K562 (cell line): Measurements from ENCODE around the gene STK25. TPM values are rescaled to one million over a fixed set of nuclear protein-coding genes. Genes with fewer than 3 reads are reported as not detected.
A peak's percentile ranks its signal among the peaks of the same experiment; 100 is the strongest.

Experiments
- ATAC-seq: fragments of 200-7000 bp; cut with Tn5 transposase; 3 replicates; pipeline ENCODE4 v1.9.1; 2020; ENCODE audit warnings: moderate library complexity
- BruUV-seq: library from RNA; stranded (reverse); fragments of 400-500 nt; replicated peaks from 2 replicates; lab custom pipeline; 2021; lab: Mats Ljungman, UMichigan
- CTCF ChIA-PET: fragments of 300-600 bp; formaldehyde crosslinking; extraction: SDS; loops from one replicate; lab custom pipeline; 2021; ENCODE audit warnings: low intra/inter-chr PET ratio; lab: Yijun Ruan, JAX
- POLR2A ChIA-PET: fragments of 300-600, 350-650 bp; sonication (Branson Sonifier 250); formaldehyde crosslinking; extraction: SDS; loops from one replicate; lab custom pipeline; 2021; ENCODE audit warnings: antibody characterized with exemption, inconsistent platforms; lab: Yijun Ruan, JAX
- DNase-seq, 4 experiments: peaks; one replicate each; pipeline versions ENCODE4 v3.0.0 to v3.0.0-alpha.2; 2011 to 2018; ENCODE audit warnings: low spot score in 3 of 4, mixed read lengths in 3 of 4; ENCODE audit errors: extremely low read depth in 1 of 4
- FAIRE-seq: peaks from 2 replicates; lab custom pipeline; 2011; peaks lifted over from hg19 to GRCh38; lab: Jason Lieb, UNC
- H2AFZ ChIP-seq: 2 replicates; pipeline ENCODE4 v1.6.0; 2011; ENCODE audit warnings: low read depth, low read length, control low read depth, inconsistent platforms
- H3K27ac ChIP-seq: fragments of 200-600 bp; 3 replicates; pipeline ENCODE4 v1.8.0; 2011; ENCODE audit warnings: low read depth, mild to moderate bottlenecking, control low read depth, inconsistent platforms, low read length, moderate library complexity, mixed read lengths; ENCODE audit errors: extremely low read depth
- H3K27me3 ChIP-seq, 2 experiments: fragments of 300-600 bp in 1 of 2; 2 replicates in 1 of 2; 3 replicates in 1 of 2; pipeline versions ENCODE4 v1.6.0 to v1.8.0; 2011; ENCODE audit warnings: inconsistent platforms in 2 of 2, low read length in 2 of 2, mild to moderate bottlenecking in 1 of 2, mixed read lengths in 1 of 2, moderate library complexity in 1 of 2; ENCODE audit not compliant: control insufficient read depth in 2 of 2, insufficient read depth in 2 of 2
- H3K36me3 ChIP-seq: fragments of 300-600 bp; 3 replicates; pipeline ENCODE4 v1.8.0; 2011; ENCODE audit warnings: mild to moderate bottlenecking, low read length, inconsistent platforms; ENCODE audit not compliant: control insufficient read depth, insufficient read depth
- H3K4me1 ChIP-seq, 2 experiments: fragments of 200-600 bp in 1 of 2; replicated peaks in 1 of 2; 2 replicates in 1 of 2; 3 replicates in 1 of 2; pipeline versions ENCODE4 v1.5.1 to v1.8.0; 2011; ENCODE audit warnings: inconsistent platforms in 2 of 2, low read length in 2 of 2, mild to moderate bottlenecking in 1 of 2, mixed read lengths in 1 of 2, moderate library complexity in 1 of 2; ENCODE audit not compliant: control insufficient read depth in 2 of 2, insufficient read depth in 2 of 2
- H3K4me2 ChIP-seq: 2 replicates; pipeline ENCODE4 v1.6.1; 2011; ENCODE audit warnings: low read length, control low read depth, inconsistent platforms, mixed read lengths; ENCODE audit not compliant: insufficient read depth
- H3K4me3 ChIP-seq: fragments of 200-600 bp; sonication (generic), shearing (Covaris generic); 2 replicates; pipeline ENCODE4 v1.5.1; 2016; ENCODE audit warnings: control low read depth, inconsistent platforms
- H3K79me2 ChIP-seq: fragments of 200-600 bp; 3 replicates; pipeline ENCODE4 v1.8.0; 2011; ENCODE audit warnings: low read length, inconsistent platforms; ENCODE audit not compliant: control insufficient read depth, insufficient read depth
- H3K9ac ChIP-seq, 2 experiments: 2 replicates each; pipeline versions ENCODE4 v1.6.0 to v1.6.1; 2011; ENCODE audit warnings: low read depth in 2 of 2, low read length in 2 of 2, control low read depth in 1 of 2, inconsistent platforms in 1 of 2, mild to moderate bottlenecking in 1 of 2, mixed read lengths in 1 of 2; ENCODE audit not compliant: insufficient read depth in 1 of 2
- H3K9me1 ChIP-seq: one replicate; pipeline ENCODE4 v1.6.0; 2011; ENCODE audit warnings: inconsistent platforms, mild to moderate bottlenecking, low read length, moderate library complexity; ENCODE audit not compliant: control insufficient read depth, insufficient read depth
- H3K9me3 ChIP-seq: replicated peaks from 2 replicates; pipeline ENCODE4 v1.5.1; 2011; ENCODE audit warnings: low read depth, low read length, inconsistent platforms; ENCODE audit not compliant: control insufficient read depth, insufficient read depth
- H4K20me1 ChIP-seq: replicated peaks from 2 replicates; pipeline ENCODE4 v1.6.1; 2011; ENCODE audit warnings: low read length, inconsistent platforms, mixed read lengths; ENCODE audit not compliant: control insufficient read depth, insufficient read depth
- BACH1 ChIP-seq: fragments of 200-800 bp; sonication (Bioruptor generic); IDR thresholded peaks from 2 replicates; pipeline ENCODE4 v1.6.1; 2016; ENCODE audit warnings: missing genetic modification characterization, missing compliant biosample characterization
- C11orf30 ChIP-seq: fragments of 450-650 bp; IDR thresholded peaks from 2 replicates; pipeline ENCODE4 v1.6.1; 2016; ENCODE audit warnings: low read depth, mild to moderate bottlenecking
- CEBPB ChIP-seq: fragments of 450-650 bp; IDR thresholded peaks from 2 replicates; pipeline ENCODE4 v1.6.1; 2016; ENCODE audit warnings: missing genetic modification characterization, missing compliant biosample characterization
- LEF1 ChIP-seq: fragments of 450-650 bp; IDR thresholded peaks from 2 replicates; pipeline ENCODE4 v1.6.1; 2016; ENCODE audit warnings: mild to moderate bottlenecking
- MAFF ChIP-seq: IDR thresholded peaks from 2 replicates; pipeline ENCODE4 v1.6.1; 2012; ENCODE audit warnings: low read length, improper control_type of control experiment
- MAFG ChIP-seq: fragments of 450-650 bp; conservative IDR thresholded peaks from 2 replicates; pipeline ENCODE4 v1.6.1; 2016; ENCODE audit warnings: missing genetic modification characterization, missing compliant biosample characterization
- MAFK ChIP-seq: IDR thresholded peaks from 2 replicates; pipeline ENCODE4 v1.6.1; 2011; ENCODE audit warnings: low read length, improper control_type of control experiment
- NFE2 ChIP-seq: IDR thresholded peaks from 2 replicates; pipeline ENCODE4 v1.6.1; 2014; ENCODE audit warnings: antibody characterized with exemption, low read depth
- POLR2A ChIP-seq: fragments of 450-650 bp; conservative IDR thresholded peaks from 2 replicates; pipeline ENCODE4 v1.6.1; 2016
- SIX5 ChIP-seq, 2 experiments: IDR thresholded peaks; 2 replicates each; pipeline ENCODE4 v1.6.1; 2011; ENCODE audit warnings: low read length in 2 of 2, borderline replicate concordance in 1 of 2, low read depth in 1 of 2, mild to moderate bottlenecking in 1 of 2, moderate library complexity in 1 of 2; ENCODE audit not compliant: insufficient read depth in 1 of 2
- SNRNP70 ChIP-seq: fragments of 200-400 bp; formaldehyde crosslinking; optimal IDR thresholded peaks from 2 replicates; pipeline ENCODE3; 2017; ENCODE audit warnings: low read depth, low read length
- TEAD2 ChIP-seq: fragments of 450-650 bp; IDR thresholded peaks from 2 replicates; pipeline ENCODE4 v1.6.1; 2016; ENCODE audit warnings: missing genetic modification characterization, control low read depth, missing compliant biosample characterization
- ZBED1 ChIP-seq: IDR thresholded peaks from 2 replicates; pipeline ENCODE4 v1.6.1; 2014
- ZC3H4 ChIP-seq: sonication (generic); formaldehyde crosslinking; IDR thresholded peaks from 2 replicates; pipeline ENCODE4 v1.9.0; 2021; ENCODE audit warnings: missing genetic modification reagents, borderline replicate concordance
- ZNF316 ChIP-seq: fragments of 450-650 bp; IDR thresholded peaks from 2 replicates; pipeline ENCODE4 v1.6.1; 2016
- WGBS: fragments of 100-300 bp; shearing (Covaris generic); methylation state at CpG from one replicate; pipeline ENCODE4 v1.1.6; 2016; ENCODE audit warnings: low coverage, mixed read lengths; ENCODE audit not compliant: insufficient coverage; ENCODE audit errors: missing lambda C conversion rate; 5-methylcytosine and 5-hydroxymethylcytosine counted together
- in situ Hi-C: fragments of 300-500 bp; cut with MboI; formaldehyde crosslinking; loops from 4 replicates; pipeline ENCODE4 v1.15.0; 2018; ENCODE audit warnings: inconsistent platforms, mixed read lengths
- intact Hi-C: fragments of 100-400 bp; cut with micrococcal nuclease; formaldehyde crosslinking; loops from 2 replicates; pipeline ENCODE4 v1.14.2; 2022
- polyA plus RNA-seq, 8 experiments: library from polyadenylated mRNA; depleted of rRNA in 4 of 8; stranded (reverse) in 5 of 8; unstranded in 3 of 8; fragments of >200 nt; fragmentation: Nextera tagmentation in 2 of 8; fragmentation: Illumina TruSeq in 1 of 8; extraction: Ambion mirVana in 2 of 8; extraction: Trizol in 1 of 8; gene quantifications; 2 replicates each; pipeline versions ENCODE4 v1.2.1 to v1.2.3, GENCODE V29; 2011 to 2014; ENCODE audit warnings: inconsistent platforms in 1 of 8, missing spikeins in 1 of 8
- total RNA-seq, 7 experiments: library from RNA; depleted of rRNA in 6 of 7; stranded (reverse); fragments of >200 nt in 6 of 7; fragmentation: Illumina TruSeq in 2 of 7; extraction: Trizol in 2 of 7; gene quantifications; 2 replicates each; pipeline versions ENCODE4 v1.2.1 to v1.2.3, GENCODE V29; 2011 to 2021; ENCODE audit warnings: low replicate concordance in 1 of 7
- TF ChIP-seq, protein P1 (sequence below), 3 experiments: fragments of 200-800 bp in 1 of 3; sonication (Bioruptor generic) in 1 of 3; sonication (generic) in 1 of 3; formaldehyde crosslinking in 1 of 3; IDR thresholded peaks; 2 replicates each; pipeline versions ENCODE4 v1.6.1 to v1.8.0; 2016 to 2022; ENCODE audit warnings: mild to moderate bottlenecking in 2 of 3, missing compliant biosample characterization in 2 of 3, missing genetic modification characterization in 2 of 3, missing genetic modification reagents in 1 of 3

Gene STK25
- total and polyA plus RNA-seq, 9 of the 15 experiments (the other 6 are each of a cell fraction or from before 2014, with no cell fraction given), result 5.4 to 177 (median 116) TPM

DNA sequence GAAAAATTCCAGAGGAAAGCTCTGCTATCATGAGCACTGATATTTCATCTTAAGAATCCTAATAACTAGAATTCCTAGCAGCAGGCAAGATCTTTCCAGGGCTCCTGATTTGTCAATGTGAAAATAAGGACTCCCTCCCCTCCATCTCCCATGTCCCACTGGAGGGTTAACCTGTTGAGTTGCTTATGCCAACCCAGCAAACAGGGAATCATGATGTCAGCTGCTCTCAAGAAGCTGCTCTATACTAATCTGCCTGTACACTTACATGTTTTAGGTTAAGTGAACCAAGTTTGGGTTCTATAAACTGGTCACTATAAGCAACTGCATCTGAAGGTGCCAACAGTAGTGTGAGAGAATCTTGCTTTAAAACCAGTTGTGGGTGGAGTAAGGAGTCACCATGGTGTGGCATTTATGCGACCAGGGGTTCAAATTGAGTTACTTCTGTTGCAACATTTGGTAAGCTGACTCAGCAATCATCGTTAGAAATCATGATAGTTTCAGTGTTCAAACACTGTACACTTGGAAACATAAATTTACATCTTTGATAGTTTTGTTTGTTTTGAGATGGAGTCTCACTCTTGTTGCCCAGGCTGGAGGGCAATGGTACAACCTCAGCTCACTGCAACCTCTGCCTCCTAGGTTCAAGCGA lies 53.4 kb downstream of the STK25 start:
- intact Hi-C loops, result no loop called here
- H3K79me2 ChIP-seq, result no peaks in the 10 kb centered on the region
- H3K9me1 ChIP-seq, result no peaks in the 10 kb centered on the region
- ATAC-seq, result no peak
- no TSS peak for BruUV-seq
- no peaks in the 10 kb centered on the region for H3K9me3 ChIP-seq
- no peak overlapping the region for H3K4me2 ChIP-seq
- POLR2A ChIA-PET, result no interaction called here
- H3K27me3 ChIP-seq, result no peaks in the 10 kb centered on the region
- in situ Hi-C loops, result no loop called here
- FAIRE-seq, result no peak
- WGBS, result 18% methylated on average over 2 of the region's 3 CpGs
- DNase-seq, result no peak
- no peak for TF ChIP-seq SNRNP70
- TF ChIP-seq, protein P1, sequence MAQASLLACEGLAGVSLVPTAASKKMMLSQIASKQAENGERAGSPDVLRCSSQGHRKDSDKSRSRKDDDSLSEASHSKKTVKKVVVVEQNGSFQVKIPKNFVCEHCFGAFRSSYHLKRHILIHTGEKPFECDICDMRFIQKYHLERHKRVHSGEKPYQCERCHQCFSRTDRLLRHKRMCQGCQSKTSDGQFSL (CRISPR knock-in tag; IDR thresholded peaks at IDR 0.05), result no peak
- TF ChIP-seq, protein P1 (tag; IDR thresholded peaks at IDR 0.05), result no peak
- TF ChIP-seq CEBPB, result peak; percentile 62
- peak; percentile 93 for TF ChIP-seq C11orf30
- TF ChIP-seq LEF1, result no peak
- TF ChIP-seq MAFG, result peak; percentile 88
- TF ChIP-seq MAFK, result peak; percentile 87
- TF ChIP-seq TEAD2, result no peak
- peak; percentile 96 for TF ChIP-seq ZNF316
- TF ChIP-seq MAFF, result peak; percentile 85
- TF ChIP-seq SIX5 (IDR thresholded peaks at IDR 0.05; ENCODE audit: borderline replicate concordance in 1 of 2, insufficient read depth in 1 of 2, low read depth in 1 of 2, low read length in 2 of 2), result no peak
- peak; percentile 48 for TF ChIP-seq NFE2
- no peak for TF ChIP-seq POLR2A
- no peak for TF ChIP-seq ZBED1
- peak; percentile 42; the same call in 1 of the 2 replicates for TF ChIP-seq BACH1 (tag)
- no peak for TF ChIP-seq ZC3H4 (CRISPR knock-in tag)
- H4K20me1 ChIP-seq, result no peaks in the 10 kb centered on the region
- H3K4me3 ChIP-seq, result no peak overlapping the region
- no peaks in the 10 kb centered on the region for H3K36me3 ChIP-seq
- H3K27ac ChIP-seq, result no peak overlapping the region
- H3K4me1 ChIP-seq, result peaks cover 0 to 13% of the 10 kb centered on the region in 2 experiments; a peak in 4 of 5 replicates
- no peak overlapping the region for H2AFZ ChIP-seq
- CTCF ChIA-PET, result no interaction called here
- H3K9ac ChIP-seq, result no peak overlapping the region
